Measurements from ENCODE around the gene LMBRD2. TPM values are rescaled to one million over a fixed set of nuclear protein-coding genes. Genes with fewer than 3 reads are reported as not detected.

Gene LMBRD2
- total and polyA plus RNA-seq, 10 of the 15 experiments (the other 5 are each of a cell fraction or from before 2014, with no cell fraction given): 0.90 to 9.8 (median 6.5) TPM

DNA sequence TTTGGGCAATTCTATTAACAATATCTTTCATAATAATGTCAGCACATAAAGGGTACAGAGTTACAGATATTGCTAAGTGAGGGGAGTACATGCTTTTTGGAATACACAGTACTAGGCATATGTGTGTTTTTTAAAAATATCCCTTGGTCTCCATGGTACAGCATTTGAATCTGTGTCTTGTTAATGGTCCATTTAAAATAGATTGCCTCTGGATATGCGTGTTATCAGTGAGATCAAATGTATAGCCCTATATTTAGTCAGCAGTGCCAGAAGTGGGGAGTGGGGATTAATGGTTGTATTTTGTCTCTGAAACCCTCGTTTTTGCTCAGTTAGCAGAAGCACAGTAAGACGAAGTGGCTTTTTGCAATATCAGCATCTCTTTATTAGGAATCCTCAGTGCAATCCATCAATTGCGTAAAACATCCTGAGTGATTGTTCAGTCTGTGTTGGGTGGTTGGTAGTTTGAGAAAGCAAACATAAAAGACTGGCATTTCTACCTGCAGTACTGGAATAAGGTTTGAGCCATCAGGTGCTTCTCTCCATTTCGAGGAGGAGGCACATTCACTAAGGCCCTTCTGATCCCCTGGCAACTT, 19.2 kb upstream of the LMBRD2 start (continued):
- TF ChIP-seq, protein P1, sequence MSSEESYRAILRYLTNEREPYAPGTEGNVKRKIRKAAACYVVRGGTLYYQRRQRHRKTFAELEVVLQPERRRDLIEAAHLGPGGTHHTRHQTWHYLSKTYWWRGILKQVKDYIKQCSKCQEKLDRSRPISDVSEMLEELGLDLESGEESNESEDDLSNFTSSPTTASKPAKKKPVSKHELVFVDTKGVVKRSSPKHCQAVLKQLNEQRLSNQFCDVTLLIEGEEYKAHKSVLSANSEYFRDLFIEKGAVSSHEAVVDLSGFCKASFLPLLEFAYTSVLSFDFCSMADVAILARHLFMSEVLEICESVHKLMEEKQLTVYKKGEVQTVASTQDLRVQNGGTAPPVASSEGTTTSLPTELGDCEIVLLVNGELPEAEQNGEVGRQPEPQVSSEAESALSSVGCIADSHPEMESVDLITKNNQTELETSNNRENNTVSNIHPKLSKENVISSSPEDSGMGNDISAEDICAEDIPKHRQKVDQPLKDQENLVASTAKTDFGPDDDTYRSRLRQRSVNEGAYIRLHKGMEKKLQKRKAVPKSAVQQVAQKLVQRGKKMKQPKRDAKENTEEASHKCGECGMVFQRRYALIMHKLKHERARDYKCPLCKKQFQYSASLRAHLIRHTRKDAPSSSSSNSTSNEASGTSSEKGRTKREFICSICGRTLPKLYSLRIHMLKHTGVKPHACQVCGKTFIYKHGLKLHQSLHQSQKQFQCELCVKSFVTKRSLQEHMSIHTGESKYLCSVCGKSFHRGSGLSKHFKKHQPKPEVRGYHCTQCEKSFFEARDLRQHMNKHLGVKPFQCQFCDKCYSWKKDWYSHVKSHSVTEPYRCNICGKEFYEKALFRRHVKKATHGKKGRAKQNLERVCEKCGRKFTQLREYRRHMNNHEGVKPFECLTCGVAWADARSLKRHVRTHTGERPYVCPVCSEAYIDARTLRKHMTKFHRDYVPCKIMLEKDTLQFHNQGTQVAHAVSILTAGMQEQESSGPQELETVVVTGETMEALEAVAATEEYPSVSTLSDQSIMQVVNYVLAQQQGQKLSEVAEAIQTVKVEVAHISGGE (CRISPR knock-in tag; IDR thresholded peaks at IDR 0.05): no peak
- TF ChIP-seq JUNB (IDR thresholded peaks at IDR 0.05): no peak
- TF ChIP-seq, protein P2, sequence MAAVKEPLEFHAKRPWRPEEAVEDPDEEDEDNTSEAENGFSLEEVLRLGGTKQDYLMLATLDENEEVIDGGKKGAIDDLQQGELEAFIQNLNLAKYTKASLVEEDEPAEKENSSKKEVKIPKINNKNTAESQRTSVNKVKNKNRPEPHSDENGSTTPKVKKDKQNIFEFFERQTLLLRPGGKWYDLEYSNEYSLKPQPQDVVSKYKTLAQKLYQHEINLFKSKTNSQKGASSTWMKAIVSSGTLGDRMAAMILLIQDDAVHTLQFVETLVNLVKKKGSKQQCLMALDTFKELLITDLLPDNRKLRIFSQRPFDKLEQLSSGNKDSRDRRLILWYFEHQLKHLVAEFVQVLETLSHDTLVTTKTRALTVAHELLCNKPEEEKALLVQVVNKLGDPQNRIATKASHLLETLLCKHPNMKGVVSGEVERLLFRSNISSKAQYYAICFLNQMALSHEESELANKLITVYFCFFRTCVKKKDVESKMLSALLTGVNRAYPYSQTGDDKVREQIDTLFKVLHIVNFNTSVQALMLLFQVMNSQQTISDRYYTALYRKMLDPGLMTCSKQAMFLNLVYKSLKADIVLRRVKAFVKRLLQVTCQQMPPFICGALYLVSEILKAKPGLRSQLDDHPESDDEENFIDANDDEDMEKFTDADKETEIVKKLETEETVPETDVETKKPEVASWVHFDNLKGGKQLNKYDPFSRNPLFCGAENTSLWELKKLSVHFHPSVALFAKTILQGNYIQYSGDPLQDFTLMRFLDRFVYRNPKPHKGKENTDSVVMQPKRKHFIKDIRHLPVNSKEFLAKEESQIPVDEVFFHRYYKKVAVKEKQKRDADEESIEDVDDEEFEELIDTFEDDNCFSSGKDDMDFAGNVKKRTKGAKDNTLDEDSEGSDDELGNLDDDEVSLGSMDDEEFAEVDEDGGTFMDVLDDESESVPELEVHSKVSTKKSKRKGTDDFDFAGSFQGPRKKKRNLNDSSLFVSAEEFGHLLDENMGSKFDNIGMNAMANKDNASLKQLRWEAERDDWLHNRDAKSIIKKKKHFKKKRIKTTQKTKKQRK (IDR thresholded peaks at IDR 0.05; ENCODE audit: low read depth, low read length): no peak
- no peak for TF ChIP-seq EZH2 (IDR thresholded peaks at IDR 0.05; ENCODE audit: borderline replicate concordance, control insufficient read depth, low read depth, low read length)

DNA sequence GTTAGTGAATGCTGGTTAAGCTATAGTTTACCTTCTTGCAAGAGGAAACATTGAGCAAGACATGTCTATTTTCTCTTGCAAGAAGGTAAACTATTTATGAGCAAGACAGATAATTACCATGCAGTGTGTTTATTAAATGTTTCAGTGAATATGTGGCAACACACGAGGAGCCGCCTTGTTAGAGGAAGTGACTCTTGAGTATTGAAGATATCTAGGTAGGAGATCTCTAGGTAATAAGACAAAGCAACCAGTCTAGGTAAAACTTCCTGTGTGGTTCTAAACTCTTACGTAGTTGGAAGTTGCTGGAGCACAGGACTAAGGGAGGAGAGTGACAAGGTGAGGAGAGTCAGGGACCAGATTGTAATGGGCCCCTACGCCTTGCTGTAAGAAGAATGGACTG, 17.1 kb upstream of the LMBRD2 start:
- no TSS peak for BruUV-seq (replicated peaks)
- CTCF ChIA-PET: no interaction called here
- WGBS (ENCODE audit: insufficient coverage, insufficient replicate concordance, low lambda C conversion rate, missing lambda C conversion rate): 97% methylated on average over 4 of the region's 4 CpGs
- TF ChIP-seq, protein P3, sequence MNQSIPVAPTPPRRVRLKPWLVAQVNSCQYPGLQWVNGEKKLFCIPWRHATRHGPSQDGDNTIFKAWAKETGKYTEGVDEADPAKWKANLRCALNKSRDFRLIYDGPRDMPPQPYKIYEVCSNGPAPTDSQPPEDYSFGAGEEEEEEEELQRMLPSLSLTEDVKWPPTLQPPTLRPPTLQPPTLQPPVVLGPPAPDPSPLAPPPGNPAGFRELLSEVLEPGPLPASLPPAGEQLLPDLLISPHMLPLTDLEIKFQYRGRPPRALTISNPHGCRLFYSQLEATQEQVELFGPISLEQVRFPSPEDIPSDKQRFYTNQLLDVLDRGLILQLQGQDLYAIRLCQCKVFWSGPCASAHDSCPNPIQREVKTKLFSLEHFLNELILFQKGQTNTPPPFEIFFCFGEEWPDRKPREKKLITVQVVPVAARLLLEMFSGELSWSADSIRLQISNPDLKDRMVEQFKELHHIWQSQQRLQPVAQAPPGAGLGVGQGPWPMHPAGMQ (IDR thresholded peaks at IDR 0.05; ENCODE audit: borderline replicate concordance): no peak
- no peak for TF ChIP-seq TCF7 (IDR thresholded peaks at IDR 0.05; ENCODE audit: borderline replicate concordance)
- TF ChIP-seq, protein P4, sequence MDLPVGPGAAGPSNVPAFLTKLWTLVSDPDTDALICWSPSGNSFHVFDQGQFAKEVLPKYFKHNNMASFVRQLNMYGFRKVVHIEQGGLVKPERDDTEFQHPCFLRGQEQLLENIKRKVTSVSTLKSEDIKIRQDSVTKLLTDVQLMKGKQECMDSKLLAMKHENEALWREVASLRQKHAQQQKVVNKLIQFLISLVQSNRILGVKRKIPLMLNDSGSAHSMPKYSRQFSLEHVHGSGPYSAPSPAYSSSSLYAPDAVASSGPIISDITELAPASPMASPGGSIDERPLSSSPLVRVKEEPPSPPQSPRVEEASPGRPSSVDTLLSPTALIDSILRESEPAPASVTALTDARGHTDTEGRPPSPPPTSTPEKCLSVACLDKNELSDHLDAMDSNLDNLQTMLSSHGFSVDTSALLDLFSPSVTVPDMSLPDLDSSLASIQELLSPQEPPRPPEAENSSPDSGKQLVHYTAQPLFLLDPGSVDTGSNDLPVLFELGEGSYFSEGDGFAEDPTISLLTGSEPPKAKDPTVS (IDR thresholded peaks at IDR 0.05; ENCODE audit: low read depth, low read length): no peak
- TF ChIP-seq SPI1 (IDR thresholded peaks at IDR 0.05; ENCODE audit: borderline replicate concordance, insufficient read depth, low read depth, low read length): no peak
- TF ChIP-seq JUNB (IDR thresholded peaks at IDR 0.05): no peak
- no peak for TF ChIP-seq ZNF24 (IDR thresholded peaks at IDR 0.05)
- TF ChIP-seq BMI1 (IDR thresholded peaks at IDR 0.05; ENCODE audit: borderline replicate concordance): no peak
- no peak for TF ChIP-seq RAD21 (IDR thresholded peaks at IDR 0.05; ENCODE audit: insufficient read depth, low read depth, low read length)

More for the DNA sequence above, 17.1 kb upstream of the LMBRD2 start:
- ATAC-seq: no peak
- in situ Hi-C loops (cut with MboI): loop anchor here (10.0 kb wide), 1 partner anchor 56 kb away; no protein-coding TSS in a partner anchor
- SMC1A ChIA-PET (ENCODE audit: uncharacterized antibody, unreplicated experiment): interaction anchor here (2.0 kb wide), 1 partner anchor 18 kb away, joined by 8 read pairs; the partner anchor contains the start of gene LMBRD2
- no peaks in the 10 kb centered on the region for H3K9me3 ChIP-seq (replicated peaks; ENCODE audit: control insufficient read depth, insufficient read depth, low read length)
- no peak overlapping the region for H2AFZ ChIP-seq (ENCODE audit: control insufficient read depth, low read depth, low read length)
- POLR2A ChIA-PET: interaction anchor here (0.7 kb wide), 1 partner anchor 16 kb away, joined by 5 read pairs; no protein-coding TSS in a partner anchor
- no peak overlapping the region for H3K9ac ChIP-seq (ENCODE audit: control insufficient read depth, insufficient read depth, low read length)
- RAD21 ChIA-PET (ENCODE audit: unreplicated experiment): no interaction called here
- H3K79me2 ChIP-seq (ENCODE audit: control insufficient read depth, insufficient read depth, low read length): no peaks in the 10 kb centered on the region
- no peaks in the 10 kb centered on the region for H3K27me3 ChIP-seq (replicated peaks in 1 of 2; ENCODE audit: control insufficient read depth in 2 of 2, insufficient read depth in 2 of 2, low read length in 1 of 2)
- no peak for DNase-seq (ENCODE audit: low read depth, low spot score)
- H3K4me2 ChIP-seq (ENCODE audit: control insufficient read depth, insufficient read depth): no peak overlapping the region
- peaks cover 6 to 25% of the 10 kb centered on the region in 2 experiments for H3K36me3 ChIP-seq (ENCODE audit: control insufficient read depth in 2 of 2, insufficient read depth in 2 of 2, low read length in 1 of 2)
- H3K27ac ChIP-seq (ENCODE audit: control insufficient read depth, insufficient read depth): no peak overlapping the region
- intact Hi-C loops (cut with micrococcal nuclease; ENCODE audit: unreplicated experiment): no loop called here
- FAIRE-seq: no peak
- H3K4me1 ChIP-seq (ENCODE audit: control insufficient read depth, insufficient read depth, low read length): no peaks in the 10 kb centered on the region
- no peak overlapping the region for H3K4me3 ChIP-seq
- H4K20me1 ChIP-seq (ENCODE audit: control insufficient read depth, insufficient read depth): no peaks in the 10 kb centered on the region
